ENCODE measurements around the gene NOD1. TPM values are rescaled to one million over a fixed set of nuclear protein-coding genes. Genes with fewer than 3 reads are reported as not detected.

The NOD1 gene
- total RNA-seq, 3 donors from 2014 or later = 13.2 to 14.4 (median 13.2) TPM

- no peaks in the 10 kb centered on the region for H3K4me1 ChIP-seq (ENCODE audit: low read depth)
- intact Hi-C loops (cut with DNase I, micrococcal nuclease) = no loop called here
- no peak overlapping the region for H3K4me3 ChIP-seq
- TF ChIP-seq CTCF (IDR thresholded peaks at IDR 0.05) = no peak
- ATAC-seq (no peak), DNase-seq (no peak)
- H3K36me3 ChIP-seq (ENCODE audit: low read depth) = no peaks in the 10 kb centered on the region
- peaks cover 10% of the 10 kb centered on the region for H3K9me3 ChIP-seq
Observed at GRCh38 chr7:30378275-30378674, 100.3 kb downstream of the NOD1 start.

Other genes starting within 250 kb of the NOD1 start
- 10 to 100 TPM; 34.0 to 53.3 (median 40.5) TPM for gene ZNRF2, start 194.2 kb downstream of the NOD1 start, total RNA-seq
- gene GGCT, start 26.0 kb upstream of the NOD1 start, total RNA-seq = 10 to 100 TPM; 29.9 to 50.2 (median 32.8) TPM
- 10 to 100 TPM; 46.2 to 68.6 (median 55.0) TPM for gene GARS1, start 116.1 kb upstream of the NOD1 start, total RNA-seq
- not detected for gene CRHR2, start 203.7 kb upstream of the NOD1 start, total RNA-seq